ENCODE data around the gene DNAAF5.
A peak's percentile ranks its signal among the peaks of the same experiment; 100 is the strongest.

Gene DNAAF5

DNA sequence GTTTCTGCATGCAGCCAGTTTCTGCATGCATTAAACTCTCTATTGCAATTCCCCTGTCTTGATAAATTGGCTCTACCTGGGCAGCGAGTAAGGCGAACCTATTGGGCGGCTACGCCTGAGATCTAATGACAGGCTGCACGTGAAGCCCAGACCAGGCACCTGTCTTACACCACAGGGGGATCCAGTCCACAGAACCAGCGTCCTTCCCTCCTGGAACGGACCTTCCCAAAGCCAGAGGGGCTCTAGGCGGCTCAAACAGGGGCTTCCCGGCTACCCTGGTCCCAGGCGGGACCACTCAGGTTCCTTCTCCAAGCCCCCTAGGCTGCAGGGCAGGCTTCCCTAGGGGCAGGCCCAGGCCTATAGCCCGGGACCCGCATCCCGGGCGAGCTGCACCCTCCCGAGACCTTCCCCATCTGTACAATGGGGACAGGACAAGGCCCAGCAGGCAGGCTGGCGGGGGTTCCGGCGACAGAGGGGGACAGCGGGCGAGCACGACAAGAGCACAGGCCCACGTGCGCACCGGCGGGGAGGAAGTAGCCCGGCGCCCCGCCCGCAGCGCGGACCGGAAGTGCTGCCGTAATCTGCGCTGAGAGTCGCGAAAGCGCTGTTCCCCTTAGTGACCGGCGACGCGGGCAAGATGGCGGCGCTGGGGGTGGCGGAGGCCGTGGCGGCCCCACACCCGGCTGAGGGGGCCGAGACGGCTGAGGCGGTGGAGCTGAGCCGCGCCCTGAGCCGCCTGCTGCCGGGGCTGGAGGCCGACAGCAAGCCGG is at the start of gene DNAAF5:
TSS of gene DNAAF5 (plus strand) at position 616 of the 770 bp plus-strand sequence. CDS start at position 638, 22 bp downstream.
- DNase-seq (ENCODE audit: low read depth), result peak; percentile 84

DNA sequence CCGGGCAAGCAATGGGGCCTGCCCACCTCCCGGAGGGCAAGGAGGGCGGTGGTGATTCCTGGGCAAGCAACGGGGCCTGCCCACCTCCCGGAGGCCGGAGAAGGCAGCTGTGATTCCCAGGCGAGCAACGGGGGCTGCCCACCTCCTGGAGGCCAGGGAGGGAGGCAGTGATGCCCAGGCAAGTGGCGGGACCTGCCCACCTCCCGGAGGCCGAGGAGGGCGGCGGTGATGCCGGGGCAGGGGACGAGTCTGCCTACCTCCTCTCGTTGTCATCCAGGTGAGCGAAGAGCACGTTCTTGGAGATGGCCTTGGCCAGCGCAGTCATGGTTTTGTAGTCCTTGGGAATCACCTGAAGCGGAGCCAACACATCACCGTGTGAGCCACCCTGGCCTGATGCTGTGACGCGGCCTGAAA is 49.5 kb upstream of the DNAAF5 start:
- no peak for DNase-seq (ENCODE audit: low read depth)

DNA sequence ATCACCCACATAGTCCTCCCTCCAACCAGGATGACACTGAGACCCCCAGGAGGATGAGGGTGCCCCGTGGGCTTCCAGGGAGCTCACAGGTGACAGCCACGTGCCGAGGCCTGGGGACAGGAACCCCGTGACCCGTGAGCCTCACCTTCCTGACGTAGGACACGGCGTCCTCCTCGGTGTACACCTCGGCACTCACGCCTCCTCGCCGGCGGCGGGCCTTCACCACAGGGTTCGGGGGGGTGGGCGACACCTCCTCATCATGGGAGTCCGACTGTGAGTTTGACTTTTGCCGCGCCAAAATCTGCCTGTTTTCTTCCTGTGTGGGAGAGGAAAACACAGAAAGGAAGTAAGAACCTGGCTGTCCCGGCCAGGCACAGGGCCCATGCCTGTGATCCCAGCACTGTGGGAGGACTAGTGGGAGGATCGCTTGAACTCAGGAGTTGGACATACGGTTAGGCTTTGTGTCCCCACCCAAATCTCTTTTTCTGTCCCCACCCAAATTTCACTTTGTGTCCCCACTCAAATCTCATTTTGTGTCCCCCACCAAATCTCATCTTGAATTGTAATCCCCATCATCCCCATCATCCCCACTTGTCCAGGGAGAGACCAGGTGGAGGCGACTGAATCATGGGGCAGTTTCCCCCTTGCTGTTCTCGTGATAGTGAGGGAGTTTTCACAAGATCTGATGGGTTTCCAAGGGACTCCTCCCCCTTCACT is 45.9 kb upstream of the DNAAF5 start:
- DNase-seq (ENCODE audit: low read depth), result no peak

DNA sequence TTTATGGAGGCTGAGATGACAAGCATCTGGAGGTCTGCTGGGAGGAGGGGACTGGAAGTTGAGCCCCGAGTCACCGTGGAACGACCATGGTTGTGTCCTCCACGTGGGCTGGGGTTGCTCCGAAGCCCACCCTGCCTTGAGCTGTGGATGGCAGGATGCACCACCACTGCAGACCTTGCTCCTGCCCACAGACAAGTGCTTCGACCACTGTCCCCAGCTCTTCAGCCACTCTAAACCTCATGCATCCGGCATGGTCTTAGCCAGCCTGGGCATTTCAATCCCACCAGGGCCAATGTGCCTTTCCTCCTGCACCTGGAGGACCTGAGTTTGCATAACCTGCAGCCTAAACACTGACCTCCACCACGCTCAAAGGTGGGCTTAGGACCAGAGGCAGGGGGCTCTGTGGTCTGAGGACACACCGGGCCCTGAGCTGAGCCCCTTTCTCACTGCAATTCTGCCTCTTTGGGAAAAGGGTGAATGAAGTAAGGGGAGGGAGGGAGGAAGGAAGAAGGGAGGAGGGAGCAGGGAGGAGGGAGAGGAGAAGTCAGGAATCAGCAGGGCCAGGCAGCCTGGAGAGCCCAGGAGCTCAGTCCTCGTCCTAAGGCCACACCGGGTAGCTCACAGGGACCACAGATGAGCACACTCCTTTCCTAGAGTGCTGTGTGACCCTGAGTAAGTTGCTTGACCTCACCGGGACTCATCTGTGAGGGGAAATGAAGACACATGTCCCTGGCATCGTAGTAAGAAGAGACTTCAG is 44.8 kb upstream of the DNAAF5 start:
- no peak for DNase-seq (ENCODE audit: low read depth)

DNA sequence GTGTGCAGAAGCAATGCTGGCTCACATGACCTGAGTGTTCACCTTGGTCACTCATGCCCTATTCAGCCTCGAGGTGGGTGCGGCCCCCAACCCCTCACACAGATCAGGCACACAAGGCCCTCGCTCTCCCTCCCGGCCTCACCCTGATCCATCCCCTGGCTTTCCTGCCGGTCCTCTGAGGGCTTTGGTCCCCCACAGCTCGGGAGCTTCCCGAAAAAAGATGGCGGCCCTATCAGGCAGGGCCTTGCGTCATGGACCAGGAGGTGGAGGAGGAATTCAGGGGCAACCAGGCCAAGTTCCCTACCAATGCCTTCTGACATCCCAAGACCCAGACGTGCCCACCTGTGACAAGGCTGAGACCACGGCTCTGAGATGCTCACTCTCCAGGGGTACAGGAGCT is 43.7 kb upstream of the DNAAF5 start:
- no peak for DNase-seq (ENCODE audit: low read depth)

DNA sequence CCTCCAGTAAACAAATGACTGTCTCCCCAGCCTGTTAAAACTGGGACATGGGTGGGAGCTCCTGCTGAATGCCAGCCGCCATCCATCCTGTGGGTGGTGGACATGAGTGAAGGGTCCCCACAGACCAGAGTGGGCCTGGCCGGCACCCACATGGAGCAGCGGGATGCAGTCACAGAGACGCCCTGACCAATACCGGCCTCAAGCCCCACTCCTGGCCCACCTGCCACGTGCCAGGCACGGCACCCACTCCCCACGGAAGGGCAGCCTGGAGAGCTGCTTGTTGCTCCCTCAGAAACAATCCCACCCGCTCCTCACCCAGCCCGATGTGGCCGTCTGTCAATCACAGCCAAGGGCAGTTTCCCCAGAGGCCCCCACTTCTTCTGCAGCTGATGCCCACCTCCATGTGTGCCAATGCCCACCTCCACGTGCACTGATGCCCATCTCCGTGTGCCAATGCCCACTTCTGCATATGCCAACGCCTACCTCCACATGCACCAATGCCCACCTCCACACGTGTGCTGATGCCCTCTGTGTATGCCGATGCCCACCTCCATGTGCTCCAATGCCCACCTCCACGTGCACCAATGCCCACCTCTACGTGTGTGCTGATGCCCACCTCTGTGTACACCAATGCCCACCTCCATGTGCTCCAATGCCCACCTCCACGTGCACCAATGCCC is 42.8 kb upstream of the DNAAF5 start:
- DNase-seq (ENCODE audit: low read depth), result no peak

DNA sequence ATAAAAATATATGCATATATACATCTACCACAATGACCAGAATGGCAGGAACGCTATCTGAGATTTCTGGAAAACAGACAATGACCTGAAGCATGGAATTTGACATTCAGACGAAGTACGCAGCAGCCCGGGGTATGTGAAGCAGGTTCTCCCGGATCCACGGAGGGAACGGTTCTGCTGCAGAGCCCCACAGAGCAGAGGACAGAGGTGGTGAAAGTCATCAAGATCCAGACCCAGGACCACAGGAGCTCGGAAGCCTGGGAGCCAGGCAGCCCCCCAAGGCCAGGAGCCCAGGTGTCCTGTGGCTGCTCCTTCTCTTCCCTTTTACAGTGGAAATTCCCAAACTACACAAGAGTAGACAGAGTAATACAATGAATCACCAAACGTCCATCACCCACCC is 42.1 kb upstream of the DNAAF5 start:
- DNase-seq (ENCODE audit: low read depth), result no peak

DNA sequence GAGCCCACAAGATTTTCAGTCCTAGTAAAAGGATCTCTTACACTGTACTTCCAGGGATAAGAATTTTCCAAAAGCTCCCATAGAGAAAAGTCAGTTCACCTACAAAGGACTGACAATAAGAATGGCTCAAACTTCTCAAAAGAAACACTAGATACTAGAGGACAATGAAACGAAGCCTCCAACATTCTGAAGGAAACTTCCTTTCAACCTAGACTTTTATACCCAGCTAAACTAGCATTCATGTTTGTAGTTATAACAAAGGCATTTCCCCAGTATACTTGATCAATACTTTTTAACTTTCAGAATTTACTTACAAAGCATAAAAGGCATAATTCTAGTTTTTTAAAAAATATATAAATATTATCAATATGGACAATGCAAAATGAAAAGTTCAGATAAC is 41.0 kb upstream of the DNAAF5 start:
- DNase-seq (ENCODE audit: low read depth), result no peak

DNA sequence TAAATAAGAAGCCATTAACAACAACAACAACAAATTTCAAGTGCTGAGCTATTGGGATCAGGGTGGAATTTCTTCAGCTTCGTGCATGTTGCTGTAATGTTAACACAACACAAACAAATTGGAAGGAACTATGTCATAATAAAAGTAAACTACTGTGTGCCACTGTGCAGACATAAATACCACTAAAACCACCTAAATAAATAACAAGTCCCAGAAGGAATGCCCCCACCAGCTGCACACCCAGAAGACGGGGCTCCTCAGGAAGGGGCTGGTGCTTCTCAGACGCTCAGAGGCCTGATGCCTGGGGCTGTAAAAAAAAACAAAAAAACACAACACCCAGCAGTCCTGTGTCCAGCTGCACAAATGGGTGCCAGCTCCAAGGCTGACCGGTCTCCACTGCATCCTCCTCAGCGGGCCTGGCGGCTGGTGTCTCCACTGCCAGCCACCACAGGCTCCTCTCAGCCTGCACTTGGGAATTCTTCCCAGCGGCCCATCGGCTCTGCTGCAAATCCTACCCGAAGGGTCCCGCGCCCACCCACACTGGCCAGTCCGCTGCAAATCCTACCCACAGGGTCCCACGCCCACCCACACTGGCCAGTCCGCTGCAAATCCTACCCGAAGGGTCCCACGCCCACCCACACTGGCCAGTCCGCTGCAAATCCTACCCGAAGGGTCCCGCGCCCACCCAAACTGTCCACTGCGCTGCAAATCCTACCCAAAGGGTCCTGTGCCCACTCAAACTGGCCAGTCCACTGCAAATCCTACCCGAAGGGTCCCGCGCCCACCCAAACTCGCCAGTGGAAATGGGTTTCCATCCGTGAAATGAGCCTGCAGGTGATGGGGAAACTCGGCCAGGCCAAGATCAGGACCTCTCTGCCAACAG is 35.8 kb upstream of the DNAAF5 start:
- DNase-seq (ENCODE audit: low read depth), result no peak

DNA sequence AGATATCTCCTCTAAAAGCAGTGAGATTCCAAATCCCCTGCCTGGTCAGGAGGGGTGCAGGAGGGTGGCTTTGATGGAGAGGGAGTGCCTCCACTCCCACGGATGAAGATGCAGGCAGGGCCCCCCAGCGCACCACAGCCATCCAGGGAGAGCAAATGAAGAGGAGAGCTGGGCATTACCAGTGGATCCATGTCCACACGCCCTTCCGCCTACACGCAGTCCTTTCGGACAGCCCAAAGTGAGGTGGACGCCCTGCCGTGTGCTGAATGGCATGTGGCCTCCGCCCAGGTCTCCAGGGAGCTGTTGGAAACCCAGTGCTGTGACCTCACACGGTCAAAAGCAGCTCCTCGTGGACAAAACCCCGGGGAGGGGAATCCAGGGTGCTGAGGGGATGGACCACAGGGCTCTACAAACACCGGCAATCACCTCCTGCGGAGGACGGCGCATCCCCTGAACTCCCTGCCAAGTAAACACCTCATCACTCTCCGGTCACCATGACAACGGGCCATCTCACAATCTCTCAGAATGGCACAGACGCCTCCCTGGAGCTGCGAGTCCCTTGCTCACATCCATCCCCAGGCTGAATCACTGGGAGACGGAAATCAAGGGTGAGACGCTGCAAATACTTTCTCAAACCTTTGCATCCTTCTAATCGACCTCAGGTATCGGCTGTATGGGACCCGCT is 35.0 kb upstream of the DNAAF5 start:
- no peak for DNase-seq (ENCODE audit: low read depth)

DNA sequence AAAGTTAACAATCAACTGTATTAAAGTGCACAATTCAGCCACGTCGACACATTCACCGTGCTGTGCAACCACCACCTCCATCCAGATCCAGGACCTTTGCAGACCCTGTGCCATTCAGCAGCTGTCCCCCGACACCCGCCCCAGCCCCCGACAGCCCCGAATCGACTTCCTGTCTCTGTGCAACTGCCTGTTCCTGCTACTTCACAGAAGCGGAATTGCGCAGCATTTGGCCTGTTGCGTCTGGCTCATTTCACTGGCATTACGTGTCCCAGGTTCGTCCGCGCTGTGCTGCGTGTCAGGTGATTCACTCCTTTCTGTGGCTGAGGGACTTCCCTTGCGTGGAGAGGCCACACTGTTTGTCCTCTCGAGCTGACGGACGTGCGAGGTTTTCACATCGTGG is 33.2 kb upstream of the DNAAF5 start:
- no peak for DNase-seq (ENCODE audit: low read depth)

DNA sequence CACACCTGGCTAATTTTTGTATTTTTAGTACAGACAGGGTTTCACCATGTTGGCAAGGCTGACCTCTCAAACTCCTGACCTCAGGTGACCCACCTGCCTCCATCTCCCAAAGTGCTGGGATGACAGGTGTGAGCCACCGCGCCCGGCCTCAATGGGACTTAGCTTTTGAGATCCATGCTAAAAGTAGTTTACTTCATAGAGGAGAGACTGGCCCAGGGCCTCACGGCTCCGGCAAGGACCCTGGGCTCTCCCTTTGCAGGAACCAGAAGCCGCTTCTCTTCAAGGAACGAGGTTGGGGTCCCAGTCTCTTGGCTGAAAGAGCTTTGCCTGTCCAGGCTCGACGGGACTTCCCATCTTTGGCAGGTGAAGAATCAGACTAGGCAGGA is 30.1 kb upstream of the DNAAF5 start:
- DNase-seq (ENCODE audit: low read depth), result no peak

DNA sequence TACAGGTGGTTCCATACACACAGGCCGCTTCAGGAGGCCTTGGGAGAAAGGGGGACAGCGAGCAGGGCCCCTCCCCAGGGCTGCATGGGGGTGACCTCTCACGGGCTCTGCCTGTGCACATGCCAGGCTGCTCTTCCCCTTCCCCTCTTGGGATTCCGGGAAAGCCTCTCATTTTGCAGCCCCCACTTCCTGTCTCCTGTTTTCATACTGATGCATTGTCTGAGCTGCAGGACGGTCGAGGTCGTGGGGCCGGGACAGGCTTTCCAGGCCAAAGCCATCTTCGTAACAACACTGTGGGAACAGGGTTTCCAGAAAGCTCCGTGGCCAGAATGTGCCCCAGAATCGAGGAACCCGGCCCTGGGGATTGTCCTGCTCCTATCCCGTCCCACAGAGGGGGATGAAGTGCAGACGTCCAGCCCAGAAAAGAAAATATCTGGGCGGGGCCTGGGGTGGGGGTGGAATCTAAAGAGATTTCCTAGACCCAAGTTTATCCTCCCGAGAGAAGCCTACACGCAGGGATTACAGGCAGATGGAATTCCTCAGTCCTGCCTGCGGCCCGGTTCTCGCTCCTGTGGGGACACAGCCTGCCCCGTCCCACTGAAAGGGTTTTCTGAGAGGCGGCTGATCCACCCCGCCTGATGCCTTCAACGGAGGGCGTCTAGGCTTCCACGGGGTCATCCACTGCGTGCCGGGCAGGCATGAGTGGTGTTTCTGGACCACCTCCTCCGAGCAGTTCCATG is 29.5 kb upstream of the DNAAF5 start:
- DNase-seq (ENCODE audit: low read depth), result no peak

DNA sequence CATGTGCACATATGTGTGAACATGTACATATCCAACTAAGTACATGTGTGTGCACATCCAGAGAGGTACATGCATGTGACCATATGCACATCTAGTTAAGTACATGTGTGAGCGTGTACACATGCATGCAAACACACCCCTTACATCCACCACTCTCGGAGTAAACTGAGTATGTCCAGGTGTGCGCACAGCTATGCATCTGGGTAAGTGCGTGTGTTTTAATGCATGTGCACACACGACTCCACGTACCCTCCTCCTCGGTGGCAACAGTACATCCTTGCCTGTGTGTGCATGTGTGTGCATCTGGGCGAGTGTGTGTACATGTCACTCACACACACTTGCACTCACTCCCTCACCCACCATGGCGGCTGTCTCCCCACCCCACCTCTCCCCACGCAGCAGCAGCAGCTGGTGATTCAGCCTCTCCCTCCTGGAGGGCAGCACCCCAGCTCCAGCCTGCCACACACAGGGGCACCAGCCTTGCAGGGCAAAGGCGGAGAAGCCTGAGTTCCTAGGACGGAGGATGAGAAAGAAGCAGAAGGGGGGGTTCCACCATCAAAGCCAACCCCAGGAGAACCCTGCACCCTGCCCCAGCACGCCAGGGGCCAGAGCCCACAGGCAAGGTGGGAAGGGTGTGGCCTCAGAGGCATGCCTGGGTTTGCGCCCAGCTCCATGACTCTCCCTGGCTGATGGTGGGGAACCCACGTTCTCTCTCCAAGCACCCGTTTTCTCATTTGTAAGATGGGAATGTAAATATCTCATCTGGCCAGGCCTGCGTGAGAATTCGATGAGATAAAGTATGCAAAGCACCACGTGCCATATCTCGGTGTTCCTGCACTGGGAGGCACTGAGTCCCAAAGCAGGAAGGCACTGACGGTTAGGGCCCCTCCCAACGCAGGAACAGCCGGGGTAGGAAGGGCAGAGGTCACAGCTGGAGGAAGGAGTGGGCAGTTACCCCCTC is 27.7 kb upstream of the DNAAF5 start:
- DNase-seq (ENCODE audit: low read depth), result no peak

DNA sequence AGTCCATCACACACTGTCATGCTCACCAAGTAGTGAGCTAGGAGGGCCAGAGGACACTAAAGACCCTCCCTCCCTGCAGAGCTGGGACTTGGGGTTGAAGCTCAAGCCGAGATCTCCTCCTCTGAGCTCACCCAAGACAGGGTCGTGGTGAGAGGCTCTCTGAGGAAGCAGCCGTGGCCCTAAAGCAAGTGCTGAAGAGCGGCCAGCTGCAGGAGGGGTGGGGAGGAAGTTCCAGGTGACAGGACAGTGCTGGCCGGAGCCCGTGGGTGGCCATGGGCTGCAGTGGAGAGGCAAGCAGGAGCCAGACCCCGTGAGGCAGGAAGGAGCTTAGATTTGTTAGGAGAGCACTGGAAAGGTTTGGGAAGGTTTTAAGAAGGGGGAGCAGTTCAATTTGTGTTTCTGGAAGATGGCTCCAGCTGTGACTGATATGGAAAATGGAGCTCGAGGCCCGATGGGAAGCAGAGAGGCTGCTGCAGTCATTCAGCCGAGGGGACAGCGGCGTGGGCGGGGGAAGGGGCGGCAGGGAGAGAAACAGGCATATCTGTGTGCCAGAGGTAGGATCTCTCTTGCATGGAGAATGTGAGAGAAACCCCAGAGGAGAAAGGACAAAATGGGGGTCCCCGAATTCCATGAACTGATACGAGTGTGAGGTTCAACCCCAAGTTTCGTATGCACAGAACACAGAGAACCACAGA is 26.9 kb upstream of the DNAAF5 start:
- DNase-seq (ENCODE audit: low read depth), result no peak

DNA sequence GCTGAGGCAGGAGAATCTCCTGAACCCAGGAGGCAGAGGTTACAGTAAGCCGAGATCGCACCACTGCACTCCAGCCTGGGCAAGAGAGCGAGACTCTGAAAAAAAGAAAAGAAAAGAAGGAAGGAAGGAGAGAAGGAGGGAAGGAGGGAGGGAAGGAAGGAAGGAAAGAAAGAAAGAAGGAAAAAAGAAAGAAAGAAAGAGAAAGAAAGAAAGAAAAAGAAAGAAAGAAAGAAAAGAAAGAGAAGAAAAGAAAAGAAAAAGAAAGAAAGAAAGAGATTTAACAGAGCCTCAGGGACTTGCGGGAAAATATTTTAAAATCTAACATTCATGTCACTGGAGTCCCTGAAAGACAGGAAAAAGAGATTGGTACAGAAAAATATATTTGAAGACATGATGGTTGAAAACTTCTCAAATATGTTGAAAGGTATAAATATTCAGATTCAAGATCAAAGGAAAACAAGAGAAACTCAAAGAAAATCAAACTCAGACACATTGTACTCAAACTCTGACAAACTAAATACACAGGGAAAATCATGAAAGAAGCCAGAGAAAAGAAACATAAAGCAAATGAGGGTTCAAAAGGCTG is 25.3 kb upstream of the DNAAF5 start:
- no peak for DNase-seq (ENCODE audit: low read depth)

DNA sequence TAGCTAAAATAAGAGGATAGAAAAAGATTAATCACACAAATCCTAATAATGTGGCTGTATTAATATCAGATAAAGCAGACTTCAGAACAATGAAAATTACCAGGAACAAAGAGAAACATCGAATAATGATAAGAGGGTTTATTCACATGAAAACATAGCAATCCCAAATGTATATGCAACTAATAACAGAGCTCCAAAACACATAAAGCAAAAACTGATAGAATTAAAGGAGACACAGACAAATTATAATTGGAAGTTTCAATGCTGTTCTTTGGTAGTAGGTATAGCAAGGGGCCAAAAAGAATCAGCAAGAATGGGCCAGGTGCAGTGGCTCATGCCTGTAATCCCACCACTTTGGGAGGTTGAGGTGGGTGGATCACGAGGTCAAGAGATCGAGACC is 23.4 kb upstream of the DNAAF5 start:
- no peak for DNase-seq (ENCODE audit: low read depth)

DNA sequence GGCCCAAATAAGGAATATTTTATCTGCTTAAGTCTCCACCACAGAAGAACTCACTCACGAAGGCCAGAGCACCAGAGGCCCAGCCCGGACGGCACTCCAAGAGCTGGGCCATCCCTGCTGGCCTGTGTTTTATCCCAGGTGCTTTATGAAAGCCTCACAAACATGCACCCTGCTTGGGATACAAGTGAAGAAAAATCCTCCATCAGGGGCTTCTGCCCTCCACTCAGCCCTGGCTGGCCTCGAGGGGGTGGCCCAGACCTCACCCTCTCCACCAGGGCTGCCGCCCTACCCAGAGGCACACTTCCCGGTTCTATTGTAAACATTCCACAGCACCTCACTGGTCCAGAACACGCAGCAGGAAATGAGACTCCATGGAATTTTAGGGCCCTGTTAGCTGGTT is 19.8 kb upstream of the DNAAF5 start:
- DNase-seq (ENCODE audit: low read depth), result no peak

Measured in activated T-helper 9 cell treated with anti-CD3 and anti-CD28 coated beads, Interleukin-2, amount 50 U/mL, for 16 hours (primary cell).